GM13976 (cell line): ENCODE results near the gene CPPED1.

ENCODE experiments used
- DNase-seq: peaks from one replicate; pipeline ENCODE4 v3.0.0; 2012; ENCODE audit warnings: low spot score
- in situ Hi-C: fragments of 300-500 bp; cut with MboI; formaldehyde crosslinking; loops from one replicate; pipeline ENCODE4 v1.12.0; 2022; ENCODE audit warnings: low sequenced_read_pairs, mixed read lengths, inconsistent platforms; ENCODE audit not compliant: unreplicated experiment
- TF ChIP-seq, protein P1 (sequence below): IDR thresholded peaks from 2 replicates; pipeline ENCODE4 v1.5.1; 2012; ENCODE audit warnings: borderline replicate concordance, mild to moderate bottlenecking; ENCODE audit not compliant: insufficient read depth; ENCODE audit errors: extremely low read depth, missing control alignments, control extremely low read depth

CPPED1 gene

DNA sequence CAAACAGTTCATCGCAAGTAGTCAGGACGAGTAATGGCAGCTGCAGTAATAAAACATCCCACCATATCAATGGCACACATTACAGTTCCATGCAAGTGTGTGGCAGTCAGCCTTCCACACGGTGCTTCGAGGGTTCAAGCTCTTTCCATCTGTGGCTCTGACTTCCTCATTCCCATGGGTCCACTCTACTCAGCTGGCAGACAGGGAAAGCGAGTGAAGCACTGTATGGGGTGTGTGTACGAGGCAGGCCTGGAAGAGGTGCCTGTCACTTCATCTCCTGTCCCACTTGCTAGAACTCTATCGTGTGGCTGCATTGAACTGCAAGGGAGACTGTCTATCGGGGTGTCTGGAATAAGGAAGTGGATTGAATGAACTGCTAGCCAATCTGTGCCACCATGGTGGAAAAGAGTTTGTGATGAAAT is 160.6 kb downstream of the CPPED1 start:
- DNase-seq: no peak
- in situ Hi-C loops: no loop called here
- TF ChIP-seq, protein P1, sequence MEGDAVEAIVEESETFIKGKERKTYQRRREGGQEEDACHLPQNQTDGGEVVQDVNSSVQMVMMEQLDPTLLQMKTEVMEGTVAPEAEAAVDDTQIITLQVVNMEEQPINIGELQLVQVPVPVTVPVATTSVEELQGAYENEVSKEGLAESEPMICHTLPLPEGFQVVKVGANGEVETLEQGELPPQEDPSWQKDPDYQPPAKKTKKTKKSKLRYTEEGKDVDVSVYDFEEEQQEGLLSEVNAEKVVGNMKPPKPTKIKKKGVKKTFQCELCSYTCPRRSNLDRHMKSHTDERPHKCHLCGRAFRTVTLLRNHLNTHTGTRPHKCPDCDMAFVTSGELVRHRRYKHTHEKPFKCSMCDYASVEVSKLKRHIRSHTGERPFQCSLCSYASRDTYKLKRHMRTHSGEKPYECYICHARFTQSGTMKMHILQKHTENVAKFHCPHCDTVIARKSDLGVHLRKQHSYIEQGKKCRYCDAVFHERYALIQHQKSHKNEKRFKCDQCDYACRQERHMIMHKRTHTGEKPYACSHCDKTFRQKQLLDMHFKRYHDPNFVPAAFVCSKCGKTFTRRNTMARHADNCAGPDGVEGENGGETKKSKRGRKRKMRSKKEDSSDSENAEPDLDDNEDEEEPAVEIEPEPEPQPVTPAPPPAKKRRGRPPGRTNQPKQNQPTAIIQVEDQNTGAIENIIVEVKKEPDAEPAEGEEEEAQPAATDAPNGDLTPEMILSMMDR: no peak

DNA sequence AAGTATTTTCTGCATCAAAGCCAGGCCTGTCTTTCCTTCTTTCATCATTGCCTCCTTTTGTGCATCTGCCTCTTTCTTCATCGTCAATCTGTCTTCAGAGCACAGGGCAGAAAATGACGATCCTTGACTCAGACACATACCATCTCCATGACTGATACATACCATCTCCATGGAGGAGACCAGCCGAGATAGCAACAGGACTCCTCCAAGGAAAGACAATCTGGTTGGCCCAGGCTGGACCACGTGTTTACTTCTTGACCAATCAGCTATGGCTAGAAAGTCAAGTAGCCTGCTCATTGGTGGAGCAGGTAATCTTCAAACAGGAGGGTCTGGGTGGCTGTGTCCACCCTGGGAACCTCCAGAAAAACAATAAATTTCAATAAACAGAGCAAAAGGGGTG is 164.6 kb downstream of the CPPED1 start:
- in situ Hi-C loops: no loop called here
- no peak for DNase-seq
- TF ChIP-seq, protein P1: no peak

DNA sequence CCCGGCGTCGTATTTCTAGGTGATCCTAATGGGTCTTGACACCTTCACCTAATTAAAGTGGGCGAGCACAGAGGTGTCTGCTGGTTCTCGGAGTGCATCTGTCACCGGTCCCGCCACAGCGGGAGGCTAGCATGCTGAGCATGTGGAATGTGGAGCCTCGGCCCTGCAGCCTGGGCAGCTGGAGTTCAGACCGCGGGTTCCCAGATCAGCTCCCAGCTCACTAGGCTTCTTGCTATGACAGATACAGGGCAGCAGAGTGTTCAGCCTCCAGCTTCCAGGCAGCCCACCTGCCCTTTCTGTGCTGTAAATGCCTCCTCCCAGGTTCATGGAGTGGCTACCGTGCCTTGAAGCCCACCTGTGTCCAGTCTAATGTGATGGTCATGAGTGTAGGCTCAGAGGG is 166.7 kb downstream of the CPPED1 start:
- no peak for DNase-seq
- TF ChIP-seq, protein P1: no peak
- in situ Hi-C loops: no loop called here

DNA sequence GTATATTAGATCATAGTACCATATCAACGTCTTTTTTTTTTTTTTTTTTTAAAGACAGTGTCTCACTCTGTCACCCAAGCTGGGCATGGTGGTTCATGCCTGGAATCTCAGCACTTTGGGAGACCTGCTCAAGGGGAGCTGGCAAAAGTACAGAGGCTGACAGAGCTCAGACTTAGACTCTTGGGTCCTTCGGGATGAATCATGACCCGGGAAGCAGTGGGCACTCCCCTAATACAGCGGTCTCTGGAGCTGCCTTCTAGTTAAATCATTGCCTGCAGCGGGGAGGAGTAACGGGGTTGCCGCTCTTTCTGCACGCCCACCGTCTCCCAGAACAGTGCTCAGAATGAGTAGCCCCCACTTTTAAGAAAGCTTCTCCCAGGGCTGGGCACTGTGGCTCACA is 174.4 kb downstream of the CPPED1 start:
- TF ChIP-seq, protein P1: no peak
- DNase-seq: no peak
- in situ Hi-C loops: no loop called here

DNA sequence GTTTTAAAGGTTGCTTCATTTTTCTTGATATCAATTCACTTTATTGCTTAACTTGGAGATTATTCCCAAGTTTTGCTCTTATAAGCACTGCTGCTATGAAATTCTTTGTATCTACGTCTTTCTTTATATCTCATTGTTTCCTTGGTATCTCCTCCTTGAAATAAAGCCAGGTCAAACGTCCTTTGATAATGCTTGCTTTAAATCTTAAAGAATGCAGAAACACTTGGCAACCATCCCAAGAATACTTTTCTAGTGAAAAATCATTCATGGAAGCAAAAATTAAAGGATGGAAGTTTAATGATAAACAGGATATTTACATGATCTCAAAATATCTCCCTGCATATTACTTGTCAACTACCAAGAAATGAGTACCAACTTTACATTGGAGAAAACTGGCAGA is 175.2 kb downstream of the CPPED1 start:
- TF ChIP-seq, protein P1: no peak
- in situ Hi-C loops: no loop called here
- no peak for DNase-seq

DNA sequence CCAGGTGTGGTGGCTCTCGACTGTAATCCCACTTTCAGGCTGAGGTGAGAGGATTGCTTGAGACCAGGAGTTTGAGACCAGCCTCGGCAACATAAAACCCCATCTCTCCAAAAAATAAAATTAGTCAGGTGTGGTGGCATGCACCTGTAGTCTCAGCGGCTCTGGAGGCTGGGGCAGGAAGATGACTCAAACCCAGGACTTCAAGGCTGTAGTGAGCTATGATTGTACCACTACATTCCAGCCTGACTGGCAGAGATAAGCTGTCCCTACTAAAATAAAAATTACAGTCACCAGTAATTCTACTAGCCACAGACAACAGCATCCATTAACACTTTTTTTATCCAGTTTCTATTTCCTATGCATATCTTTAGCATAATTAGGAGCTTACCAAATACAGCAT is 176.3 kb downstream of the CPPED1 start:
- in situ Hi-C loops: no loop called here
- TF ChIP-seq, protein P1: no peak
- DNase-seq: no peak

DNA sequence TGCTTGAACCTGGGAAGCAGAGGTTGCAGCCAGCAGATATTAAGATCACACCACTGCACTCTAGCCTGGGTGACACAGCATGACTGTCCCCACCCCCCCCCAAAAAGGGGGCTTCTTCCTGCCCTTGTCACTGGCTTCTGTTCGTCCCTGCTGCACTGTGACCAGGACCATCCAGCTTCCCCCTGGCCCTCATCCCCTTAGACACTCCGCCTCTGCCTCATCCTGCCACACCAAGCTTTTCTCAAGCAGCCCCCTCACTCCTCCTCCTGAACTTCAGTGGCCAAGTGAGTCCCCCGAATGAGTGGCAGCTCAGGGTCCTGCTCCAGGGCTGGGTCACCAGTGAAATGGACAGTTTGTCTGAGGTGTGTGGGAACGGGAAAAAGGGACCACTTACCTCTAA is 177.3 kb downstream of the CPPED1 start:
- in situ Hi-C loops: no loop called here
- TF ChIP-seq, protein P1: no peak
- no peak for DNase-seq
